ENCODE results near the gene SLCO4A1.
A peak's percentile ranks its signal among the peaks of the same experiment; 100 is the strongest.

SLCO4A1 gene

GRCh38 chr20:62642051-62642665 lies at the start of gene SLCO4A1:
Gene SLCO4A1 (plus strand): TSS chr20:62642503. CDS start chr20:62656455, 13,952 bp downstream.
- peak; percentile 88 for DNase-seq

DNA sequence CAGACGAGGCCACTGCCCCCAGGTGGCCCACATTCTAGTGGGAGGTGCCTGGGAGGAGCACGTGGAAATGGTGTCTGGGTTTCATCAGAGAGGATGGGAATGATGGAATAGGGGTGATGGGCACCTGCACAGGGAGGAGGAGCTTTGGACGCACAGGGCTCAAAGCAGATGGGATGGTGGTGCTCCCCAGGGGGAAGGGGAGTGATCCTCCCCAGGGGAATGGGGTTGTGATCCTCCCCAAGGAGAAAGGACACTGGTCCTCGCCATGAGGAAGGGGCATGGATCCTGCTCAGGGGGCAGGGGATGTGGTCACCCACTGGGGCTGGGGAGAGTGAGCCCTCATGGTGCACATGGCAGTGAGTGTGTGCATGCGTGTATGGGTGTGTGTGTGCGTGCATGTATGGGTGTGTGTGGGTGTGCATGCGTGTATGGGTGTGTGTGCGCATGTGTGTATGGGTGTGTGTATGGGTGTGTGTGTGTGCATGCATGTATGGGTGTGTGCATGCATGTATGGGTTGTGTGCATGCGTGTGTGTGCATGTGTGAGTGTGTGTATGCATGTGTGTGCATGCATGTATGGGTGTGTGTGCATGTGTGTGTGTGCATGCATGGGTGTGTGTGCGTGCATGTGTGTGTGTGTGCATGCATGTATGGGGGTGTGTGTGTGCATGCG lies 49.7 kb upstream of the SLCO4A1 start:
- DNase-seq: no peak

DNA sequence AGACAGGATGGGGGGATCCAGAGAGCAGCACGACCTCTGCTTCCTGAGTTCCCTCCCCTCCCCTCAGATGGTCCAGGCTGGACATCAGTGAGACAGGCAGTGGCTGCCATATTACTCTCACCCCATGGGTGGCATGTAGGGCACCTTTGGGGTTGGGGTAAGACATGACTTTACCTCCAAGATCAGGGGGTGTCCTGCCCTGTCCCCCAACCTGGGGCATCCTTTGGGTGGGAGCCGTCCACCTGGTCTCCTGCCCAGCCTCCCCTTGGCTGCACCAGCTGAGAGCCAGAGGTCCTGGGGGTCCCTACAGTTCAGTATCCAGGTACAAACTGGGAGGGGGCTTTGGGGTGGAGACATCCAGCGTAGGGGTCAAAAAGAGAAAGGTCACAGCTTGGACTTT lies 48.7 kb upstream of the SLCO4A1 start:
- DNase-seq: no peak

GRCh38 chr20:62595069-62595468 lies 47.2 kb upstream of the SLCO4A1 start:
- no peak for DNase-seq

DNA sequence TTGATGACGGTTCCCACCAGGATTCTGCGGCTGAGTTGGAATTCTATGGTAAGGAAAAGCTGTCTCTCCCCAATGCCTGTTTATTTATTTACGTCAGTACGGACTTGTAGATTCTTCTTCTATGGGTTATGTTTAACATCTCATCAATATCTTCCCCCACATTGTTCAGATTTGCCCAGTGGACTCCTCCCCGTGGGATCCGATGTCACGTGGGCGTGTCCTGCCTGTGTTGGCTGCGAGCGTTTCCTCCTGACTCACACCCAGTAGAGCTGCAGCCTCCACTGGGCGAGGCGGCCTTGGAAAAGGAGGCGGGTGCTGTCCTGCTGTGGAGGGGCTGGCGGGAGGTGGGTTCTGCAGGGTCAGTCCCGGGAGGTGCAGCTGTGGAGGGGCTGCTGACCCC lies 46.8 kb upstream of the SLCO4A1 start:
- no peak for DNase-seq

- no peak for DNase-seq
Measured at GRCh38 chr20:62596486-62596885, 45.8 kb upstream of the SLCO4A1 start.

- no peak for DNase-seq
Measured at GRCh38 chr20:62596921-62597320, 45.4 kb upstream of the SLCO4A1 start.

- DNase-seq: no peak
Measured at GRCh38 chr20:62597416-62598115, 44.7 kb upstream of the SLCO4A1 start.

DNA sequence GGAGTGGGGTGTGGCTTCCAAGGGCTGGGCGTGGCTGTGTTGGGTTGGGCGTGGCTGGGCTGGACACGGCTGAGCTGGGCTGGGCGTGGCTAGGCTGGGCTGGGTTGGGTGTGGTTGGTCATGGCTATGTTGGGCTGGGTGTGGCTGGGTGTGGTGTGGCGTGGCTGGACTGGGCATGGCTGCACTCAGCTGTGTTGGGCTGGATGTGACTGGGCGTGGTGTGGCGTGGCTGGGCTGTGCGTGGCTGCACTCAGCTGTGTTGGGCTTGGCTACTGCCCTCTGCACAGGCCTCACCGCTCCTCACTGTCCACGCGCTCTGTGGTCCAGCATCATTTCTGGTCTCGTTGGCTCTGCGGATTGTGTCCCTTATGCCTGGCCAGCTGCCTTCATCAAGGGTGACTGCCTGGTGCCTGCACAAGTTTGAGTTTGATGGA lies 43.5 kb upstream of the SLCO4A1 start:
- no peak for DNase-seq

DNA sequence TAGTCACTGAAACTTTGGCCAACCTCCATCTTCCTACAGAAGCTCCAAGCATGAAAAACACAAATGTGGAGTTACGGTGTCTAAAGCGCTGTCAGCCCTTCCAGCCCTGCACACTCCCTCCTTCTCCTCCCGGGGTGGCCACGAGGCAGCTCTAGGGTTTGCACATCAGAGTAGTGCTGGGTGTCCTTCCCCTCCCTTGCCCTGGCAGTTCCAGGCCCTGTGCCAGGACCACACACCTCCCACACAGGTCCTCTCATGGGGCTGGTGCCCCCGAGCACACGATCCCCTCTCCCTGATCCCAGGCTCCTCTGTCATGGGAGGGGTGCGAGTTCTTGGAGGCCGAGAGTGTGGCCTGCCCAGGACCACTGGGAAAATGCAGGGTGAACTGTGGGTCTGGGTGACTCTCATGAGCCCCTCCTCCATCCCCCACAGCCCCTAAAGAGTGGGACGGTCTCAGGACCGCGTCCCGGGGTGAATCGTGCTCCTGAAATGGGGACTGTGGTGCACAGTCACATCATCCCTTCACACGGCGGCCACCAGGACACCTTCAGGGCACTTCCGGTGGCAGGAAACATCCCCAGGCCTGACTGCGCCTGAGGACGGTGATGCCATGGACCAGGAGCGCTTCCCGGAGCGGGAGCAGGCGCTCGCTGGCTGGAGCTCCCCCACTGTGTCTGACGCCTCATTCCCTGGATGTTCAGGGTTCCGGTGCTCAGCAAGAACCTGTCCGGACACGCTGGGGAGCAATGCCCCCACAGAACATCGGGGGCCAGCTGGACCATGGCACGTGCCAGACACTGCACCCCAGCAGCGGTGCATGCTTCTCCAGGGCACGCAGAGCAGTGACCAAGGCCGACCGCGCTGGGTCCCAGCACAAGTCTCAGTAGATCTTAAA lies 42.8 kb upstream of the SLCO4A1 start:
- DNase-seq: no peak

DNA sequence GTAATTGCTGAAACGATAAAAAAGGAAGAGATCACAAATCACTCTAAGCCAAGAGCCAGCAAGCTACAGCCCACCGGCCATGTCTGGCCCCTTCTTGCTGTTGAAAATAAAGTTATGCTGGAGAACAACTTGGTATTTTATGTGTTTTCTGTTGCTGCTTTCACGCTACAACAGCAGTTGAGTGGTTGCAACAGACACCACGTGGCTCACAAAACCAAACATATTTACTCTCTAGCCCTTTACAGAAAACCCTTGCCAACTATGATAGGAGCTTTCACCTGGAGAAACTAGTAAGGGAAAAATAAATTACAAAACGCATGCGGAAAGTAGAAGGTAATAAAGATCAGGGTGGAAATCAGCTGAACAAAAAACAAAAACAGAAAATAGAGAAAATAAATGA lies 41.1 kb upstream of the SLCO4A1 start:
- DNase-seq: no peak

GRCh38 chr20:62601714-62602113 lies 40.6 kb upstream of the SLCO4A1 start:
- no peak for DNase-seq

GRCh38 chr20:62602550-62602949 lies 39.8 kb upstream of the SLCO4A1 start:
- DNase-seq: peak; percentile 40

- DNase-seq: peak; percentile 41
Measured at GRCh38 chr20:62603021-62603906, 39.0 kb upstream of the SLCO4A1 start.

- no peak for DNase-seq
Measured at GRCh38 chr20:62603907-62604785, 38.2 kb upstream of the SLCO4A1 start.

GRCh38 chr20:62604796-62605195 lies 37.5 kb upstream of the SLCO4A1 start:
- DNase-seq: no peak

DNA sequence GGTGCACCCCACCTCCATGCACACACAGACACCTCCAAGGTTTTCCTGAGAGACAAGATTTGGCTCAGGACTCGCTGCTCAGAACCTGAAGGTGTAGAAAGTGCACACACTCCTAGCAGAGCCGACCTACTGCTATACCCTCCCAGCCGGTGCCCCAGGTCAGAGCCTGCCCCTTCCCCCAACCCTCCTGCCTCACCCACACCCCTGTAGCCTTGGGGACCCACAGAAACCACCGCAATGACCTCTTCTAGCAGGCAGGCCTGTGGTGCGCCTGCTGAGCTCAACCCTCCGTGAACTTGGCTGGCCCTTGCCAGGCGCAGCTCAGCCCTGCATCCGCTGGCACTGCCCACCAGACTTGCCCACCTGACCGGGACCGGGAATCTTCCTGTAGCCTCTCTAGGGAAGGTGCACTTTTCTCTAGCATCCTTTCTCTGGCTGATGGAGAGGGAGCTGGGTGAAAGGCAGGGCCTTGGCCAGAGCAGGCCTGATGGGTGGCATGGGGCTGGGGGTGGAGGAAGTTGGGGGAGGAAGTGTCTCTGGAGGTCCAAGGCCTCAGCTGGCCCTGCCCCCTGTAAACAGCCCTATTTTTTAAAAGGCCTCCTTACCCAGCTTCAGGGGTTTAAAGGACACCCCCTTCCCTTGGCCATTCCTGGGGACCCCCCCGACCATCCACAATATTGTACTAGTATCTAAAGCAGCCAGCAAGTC lies 36.9 kb upstream of the SLCO4A1 start:
- DNase-seq: no peak

DNA sequence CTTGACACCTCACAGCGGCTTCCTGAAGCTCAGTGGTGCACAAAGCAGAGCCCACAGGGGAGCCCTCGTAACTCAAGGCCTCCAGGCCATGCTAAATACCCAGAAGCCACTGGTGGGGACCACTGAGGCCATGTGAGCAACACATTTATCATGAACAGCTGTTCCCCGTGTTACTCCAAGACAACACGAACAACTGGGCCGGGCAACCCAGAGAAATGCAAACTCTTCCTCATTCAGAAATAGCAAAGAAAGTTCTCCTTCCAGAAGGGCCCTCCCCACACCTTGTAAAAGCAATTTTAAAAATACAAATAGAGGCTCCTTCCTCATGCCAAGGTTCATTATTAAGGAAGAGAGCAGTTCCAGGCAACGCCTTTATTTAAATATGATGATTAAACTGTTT lies 36.3 kb upstream of the SLCO4A1 start:
- no peak for DNase-seq

- DNase-seq: no peak
Measured at GRCh38 chr20:62606551-62607201, 35.6 kb upstream of the SLCO4A1 start.

All from CD4-positive, alpha-beta T cell treated with Interleukin-10 for 1 hour (primary cell).